ENCODE results near the gene SETDB1.
A peak's percentile ranks its signal among the peaks of the same experiment; 100 is the strongest.

The SETDB1 gene

DNA sequence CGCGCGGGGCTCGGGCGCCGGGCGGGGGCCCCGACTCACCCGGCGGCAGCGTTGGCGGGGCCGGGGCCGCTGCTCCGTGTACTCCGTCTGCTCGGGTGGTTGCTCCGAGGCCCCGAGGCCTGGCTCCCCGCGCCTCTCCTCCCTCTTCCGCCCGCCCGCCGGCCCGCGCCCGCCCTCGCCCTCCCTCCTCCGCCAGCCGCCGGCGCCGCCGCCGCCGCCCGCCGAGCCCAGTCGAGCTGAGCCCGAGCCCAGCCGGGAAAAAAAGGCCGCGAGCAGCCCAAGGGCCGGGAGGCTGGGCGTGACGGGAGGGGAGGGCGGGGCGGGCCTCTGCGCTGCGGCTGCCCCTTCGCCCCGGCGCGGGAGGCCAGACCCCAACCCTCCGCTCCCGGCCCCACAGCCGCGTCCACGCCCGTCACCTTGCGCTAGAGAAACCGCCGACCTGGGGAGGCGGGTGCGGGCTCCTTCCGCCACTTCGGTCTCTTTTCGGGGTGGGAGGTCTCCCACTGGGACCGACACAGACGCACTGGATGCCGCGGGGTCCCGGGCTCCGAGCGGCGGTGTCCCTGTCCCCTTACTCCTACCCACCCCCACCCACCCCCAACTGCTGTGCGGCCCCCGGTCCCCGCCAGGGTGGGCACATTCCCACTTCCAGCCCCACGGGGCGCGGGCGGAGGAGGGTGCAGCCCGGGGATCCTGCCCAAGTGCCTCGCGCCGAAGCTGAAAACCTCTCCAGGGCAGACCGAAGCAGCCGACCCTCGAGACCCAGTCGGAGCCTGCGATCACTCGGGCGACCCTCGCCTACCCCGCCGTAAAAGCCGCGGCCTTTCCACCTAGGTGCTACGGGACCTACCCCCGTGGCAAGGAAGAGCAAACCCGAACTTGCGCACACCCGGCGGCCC is 48.7 kb downstream of the SETDB1 start, which contains the start of gene CERS2:
TSS of gene CERS2 (minus strand) at position 256 of the 899 bp plus-strand sequence. CDS start 5,745 bp downstream, outside the sequence.
- DNase-seq (ENCODE audit: low read depth in 2 of 2): peak; percentile 46 to 58

DNA sequence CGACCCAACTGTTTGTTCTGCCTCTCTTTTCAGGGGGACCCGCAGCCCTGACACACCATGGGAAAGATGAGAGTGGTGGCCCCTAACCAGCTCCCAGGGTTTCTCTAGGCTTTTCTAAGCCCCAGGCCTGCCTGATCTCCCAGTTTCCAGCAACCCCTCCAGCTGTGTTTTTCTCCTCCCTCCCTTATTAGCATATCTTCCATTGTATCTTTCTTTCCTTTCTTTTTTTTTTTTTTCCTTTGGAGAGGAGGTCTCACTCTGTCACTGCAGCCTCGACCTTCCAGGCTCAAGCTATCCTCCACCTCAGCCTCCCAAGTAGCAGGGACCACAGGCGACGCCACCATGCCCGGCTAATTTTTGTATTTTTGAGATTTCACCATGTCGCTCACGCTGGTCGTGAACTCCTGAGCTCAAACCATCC is 50.2 kb downstream of the SETDB1 start:
- no peak for DNase-seq (ENCODE audit: low read depth in 2 of 2)

DNA sequence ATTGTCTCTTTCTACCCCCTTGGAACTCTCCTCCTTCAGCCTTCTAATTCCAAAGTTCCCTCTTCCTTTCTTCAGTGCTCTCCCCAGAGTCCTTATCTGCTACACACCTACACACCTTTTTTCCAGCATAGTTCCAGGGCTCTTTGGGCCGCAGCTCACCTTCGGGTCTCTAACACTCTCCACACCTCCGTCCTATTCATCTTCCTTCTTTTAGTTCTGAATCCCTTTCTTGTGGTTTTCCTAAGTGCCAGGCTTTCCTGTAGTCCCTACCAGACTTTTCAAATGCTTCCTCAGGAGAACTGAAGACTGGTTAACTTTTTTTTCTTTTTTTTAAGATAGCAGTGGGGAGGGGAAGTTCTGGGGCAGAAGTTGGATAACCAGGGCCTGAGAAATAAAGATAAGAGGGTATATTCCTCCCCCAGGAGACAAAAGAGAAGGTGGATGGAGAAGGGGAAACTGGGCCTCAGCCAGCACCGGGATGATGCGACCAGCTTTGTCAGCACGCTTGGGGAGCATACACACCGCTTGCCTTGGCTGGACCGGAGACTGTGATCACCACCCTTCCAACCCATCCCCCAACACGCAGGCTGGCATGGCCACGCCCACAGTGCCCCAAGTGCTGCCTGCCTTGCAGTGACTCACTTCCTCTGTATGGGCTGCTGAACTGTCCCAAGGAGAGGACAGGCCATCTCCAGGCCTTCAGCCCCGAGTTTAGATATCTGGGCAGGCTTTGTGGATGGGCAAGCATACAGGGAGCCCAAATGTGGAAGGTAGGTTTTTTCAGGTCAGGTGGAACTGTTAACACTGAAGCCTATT is 50.9 kb downstream of the SETDB1 start:
- peak; percentile 64 to 73 for DNase-seq (ENCODE audit: low read depth in 2 of 2)

- peak; percentile 72 to 84 for DNase-seq (ENCODE audit: low read depth in 2 of 2)
These were observed 53.2 kb downstream of the SETDB1 start for GRCh38 chr1:150979092-150980056.

DNA sequence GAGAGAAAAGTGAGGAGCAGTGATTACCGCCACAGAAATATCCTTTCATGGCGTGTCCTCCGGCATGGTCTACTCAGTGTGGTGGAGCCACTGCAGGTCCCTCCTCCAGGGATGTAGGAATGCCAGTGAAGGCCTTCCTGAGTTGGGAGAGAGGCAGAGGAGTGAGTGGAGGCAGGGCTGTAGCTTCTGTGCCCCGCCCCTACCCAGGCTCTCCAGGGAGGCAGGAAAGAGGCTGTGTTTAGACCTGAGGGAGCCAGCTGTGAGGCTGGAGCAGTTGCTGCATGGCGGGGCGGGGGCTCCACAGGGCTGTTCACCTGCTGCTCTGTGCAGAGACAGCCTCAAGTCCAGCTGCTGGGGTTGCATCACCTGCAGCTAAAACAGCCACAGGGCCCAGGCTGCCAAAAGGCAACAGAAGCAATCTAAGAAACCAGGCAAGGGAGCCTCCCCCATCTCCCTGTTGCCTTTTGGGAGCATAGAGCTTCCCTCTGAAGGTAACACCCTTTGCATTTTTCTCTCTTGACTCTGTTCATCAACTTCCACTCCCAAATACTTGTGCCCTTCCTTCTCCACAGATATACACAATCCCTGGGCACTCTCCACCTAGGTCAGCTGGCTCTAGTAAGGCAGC is 55.1 kb downstream of the SETDB1 start:
- DNase-seq (ENCODE audit: low read depth in 2 of 2): no peak

- DNase-seq (ENCODE audit: low read depth in 2 of 2): no peak
These were observed 55.9 kb downstream of the SETDB1 start, which contains the start of gene ANXA9 for GRCh38 chr1:150981805-150982712. Gene ANXA9 (plus strand): TSS chr1:150982292. CDS start chr1:150983106, 814 bp downstream.

DNA sequence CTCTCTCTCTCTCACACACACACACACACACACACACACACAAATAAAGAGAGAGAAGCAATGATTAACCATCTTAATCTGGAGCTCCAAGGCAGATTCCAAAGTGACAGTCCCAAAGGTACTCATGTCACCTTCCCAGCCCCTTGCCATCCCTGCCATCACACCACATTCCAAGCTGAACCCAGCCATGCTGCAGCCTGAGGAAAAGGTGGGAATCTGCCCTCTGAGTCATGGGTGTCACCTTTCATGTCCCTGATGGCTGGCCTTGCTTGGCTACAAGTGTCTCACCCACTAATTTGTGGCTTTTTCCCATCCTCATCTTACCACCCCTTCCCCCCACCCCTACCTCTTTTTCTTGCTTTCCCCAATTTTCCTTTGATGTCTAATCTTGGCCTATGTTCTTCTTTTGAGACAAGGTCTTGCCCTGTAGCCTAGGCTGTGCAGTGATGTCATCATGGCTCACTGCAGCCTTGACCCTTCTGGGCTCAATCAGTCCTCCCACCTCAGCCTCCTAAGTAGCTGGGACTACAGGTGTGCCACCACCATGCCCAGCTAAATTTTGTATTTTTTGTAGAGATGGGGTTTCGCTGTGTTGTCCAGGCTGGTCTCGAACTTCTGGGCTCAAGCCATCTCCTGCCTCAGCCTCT is 59.1 kb downstream of the SETDB1 start:
- no peak for DNase-seq (ENCODE audit: low read depth in 2 of 2)

- no peak for DNase-seq (ENCODE audit: low read depth in 2 of 2)
These were observed 61.8 kb downstream of the SETDB1 start for GRCh38 chr1:150987924-150988323.

GRCh38 chr1:150992626-150993025 is 66.5 kb downstream of the SETDB1 start:
- no peak for DNase-seq (ENCODE audit: low read depth in 2 of 2)

DNA sequence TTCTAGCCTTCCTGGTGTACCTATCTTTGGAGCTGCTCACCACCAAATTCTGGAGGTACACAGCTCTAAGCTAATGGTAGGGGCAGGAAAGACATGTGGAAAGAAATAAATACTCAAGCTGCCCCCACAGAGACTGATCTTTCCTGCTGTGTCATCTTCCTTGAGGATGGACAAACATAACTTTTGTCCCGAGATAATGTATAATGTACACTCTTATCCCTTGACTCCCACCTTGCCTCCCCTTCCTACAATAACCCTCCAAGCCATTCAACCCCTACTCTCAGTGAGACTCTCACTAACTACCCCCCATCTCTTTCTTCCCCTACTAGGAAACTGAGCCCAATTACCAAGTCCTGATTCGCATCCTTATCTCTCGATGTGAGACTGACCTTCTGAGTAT is 68.1 kb downstream of the SETDB1 start:
- no peak for DNase-seq (ENCODE audit: low read depth in 2 of 2)

GRCh38 chr1:150995460-150995859 is 69.3 kb downstream of the SETDB1 start:
- no peak for DNase-seq (ENCODE audit: low read depth in 2 of 2)

- no peak for DNase-seq (ENCODE audit: low read depth in 2 of 2)
These were observed 69.7 kb downstream of the SETDB1 start for GRCh38 chr1:150995896-150996295.

DNA sequence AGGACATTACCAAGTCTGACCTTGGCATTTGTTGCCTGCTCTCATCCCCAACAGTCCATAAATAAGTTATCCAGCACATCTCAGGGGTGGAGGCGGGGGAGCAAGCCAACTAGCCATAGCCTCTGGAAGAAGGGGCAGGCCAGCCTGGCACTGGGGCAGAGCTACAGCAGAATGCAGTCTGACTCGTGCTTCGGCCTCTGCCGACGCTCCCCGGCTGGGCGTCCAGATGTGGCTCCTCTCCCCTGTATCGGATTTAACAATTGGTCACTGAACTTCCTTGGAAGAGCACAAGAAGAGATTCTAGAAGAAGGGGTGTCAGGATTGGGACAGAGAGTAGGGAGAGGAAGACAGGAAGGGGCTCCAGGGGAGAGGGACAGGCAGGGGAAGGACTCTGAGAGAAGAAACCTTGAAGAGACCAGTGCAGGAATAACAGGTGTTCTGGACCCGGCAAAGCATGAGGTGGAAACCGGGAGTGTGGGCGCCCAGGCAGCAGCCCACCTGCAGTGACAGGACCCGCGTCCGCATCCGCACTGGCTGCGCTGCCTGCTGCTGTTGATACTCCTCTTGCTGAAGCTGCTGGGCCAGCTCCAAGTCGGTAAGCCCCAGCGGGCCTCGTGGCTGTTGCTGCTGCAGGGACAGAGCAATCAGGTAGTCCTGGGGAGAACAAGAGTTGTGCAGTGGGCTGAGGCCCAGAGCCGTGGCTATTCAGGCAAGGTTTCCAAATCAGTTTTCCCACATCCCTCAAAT is 71.1 kb downstream of the SETDB1 start:
- DNase-seq (ENCODE audit: low read depth in 2 of 2): no peak

DNA sequence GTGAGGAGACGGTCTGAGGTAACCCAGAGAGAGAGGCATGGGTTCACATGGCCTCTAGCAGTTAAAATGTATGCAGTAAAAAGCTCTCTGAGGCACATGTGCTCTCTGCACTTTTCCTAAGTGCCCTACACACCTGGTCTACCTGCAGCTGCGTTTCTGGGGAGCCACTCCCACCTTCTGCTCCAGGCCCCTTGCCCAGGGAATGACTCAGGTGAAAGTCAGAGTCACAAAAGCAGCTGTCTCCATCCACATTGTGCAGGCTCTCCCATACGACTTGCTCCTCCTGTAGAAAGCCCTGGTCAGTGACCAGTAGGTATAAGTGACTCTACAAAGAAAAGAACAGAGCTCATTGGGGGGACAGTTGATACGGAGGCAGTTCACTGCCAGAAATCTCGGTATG is 71.8 kb downstream of the SETDB1 start:
- DNase-seq (ENCODE audit: low read depth in 2 of 2): no peak

DNA sequence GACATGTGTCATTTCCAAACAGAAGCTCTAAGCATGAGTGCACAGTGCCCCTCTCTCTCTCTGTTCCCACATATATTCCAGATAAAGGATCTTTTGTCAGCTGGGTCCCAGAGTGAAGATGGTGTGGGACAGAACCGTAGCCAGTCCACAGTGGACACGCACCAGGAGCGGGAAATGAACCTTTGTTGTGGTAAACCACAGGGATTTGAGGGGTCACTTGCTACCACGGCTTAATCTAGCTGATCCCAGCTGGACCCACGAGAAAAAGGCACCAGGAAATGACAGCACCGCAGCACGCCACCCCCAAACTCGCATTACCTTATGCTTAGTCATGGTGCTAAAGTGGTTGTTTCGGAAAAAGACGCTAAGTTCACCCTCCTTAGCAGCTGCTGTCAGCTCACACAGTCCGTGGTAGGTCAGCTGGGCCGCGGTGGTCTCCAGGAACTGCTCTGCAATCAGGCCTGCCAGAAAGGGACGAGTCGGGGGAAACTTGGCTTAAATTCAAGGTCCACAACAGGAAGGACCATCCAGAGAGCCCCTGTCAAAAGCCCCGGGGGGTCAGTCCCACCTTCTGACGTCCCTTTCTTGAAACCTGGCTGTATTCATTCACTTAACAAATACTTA is 73.0 kb downstream of the SETDB1 start:
- DNase-seq (ENCODE audit: low read depth in 2 of 2): no peak

DNA sequence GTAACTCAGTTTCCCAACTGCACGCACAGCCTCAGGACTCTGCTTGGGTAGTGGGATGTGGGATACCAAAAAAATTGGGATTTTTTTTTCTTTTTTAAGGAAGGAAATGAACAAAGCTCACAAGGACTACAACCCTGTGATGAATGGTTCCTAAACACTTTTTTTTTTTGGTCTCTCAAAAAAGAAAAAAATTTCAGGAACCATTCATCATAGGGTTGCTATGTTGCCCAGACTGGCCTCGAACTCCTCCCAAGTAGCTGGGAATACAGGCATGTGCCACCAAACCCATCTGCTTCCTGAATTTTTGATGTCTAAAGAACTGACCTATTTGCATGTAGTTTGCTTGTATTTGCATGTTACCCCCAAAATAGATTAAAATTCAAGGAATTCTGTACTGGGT is 73.8 kb downstream of the SETDB1 start:
- DNase-seq (ENCODE audit: low read depth in 2 of 2): no peak

- DNase-seq (ENCODE audit: low read depth in 2 of 2): no peak
These were observed 74.2 kb downstream of the SETDB1 start for GRCh38 chr1:151000408-151000807.

GRCh38 chr1:151001602-151002001 is 75.4 kb downstream of the SETDB1 start:
- no peak for DNase-seq (ENCODE audit: low read depth in 2 of 2)

Data from stimulated activated CD8-positive, alpha-beta memory T cell treated with anti-CD3 and anti-CD28 coated beads, Interleukin-2, amount 100 ng/mL, for 48 hours (primary cell).